Dermis blood vessel endothelial cell (primary cell): Measurements from ENCODE around the gene NCOA1. TPM values are rescaled to one million over a fixed set of nuclear protein-coding genes. Genes with fewer than 3 reads are reported as not detected.
"Not testable (repeated sequence)": the region's sequence is repeated elsewhere in the genome, so short reads cannot be mapped to it uniquely, and the experiment has no call there.

Experiments
- DNase-seq: peaks from one replicate; pipeline ENCODE4 v3.0.0; 2010
- total RNA-seq: library from RNA; depleted of rRNA; stranded (reverse); fragments of >200 nt; gene quantifications from 2 replicates; pipeline ENCODE4 v1.2.3, GENCODE V29; 2014

NCOA1 gene
- total RNA-seq, 1 donor from 2014 or later = 12.8 TPM

DNA sequence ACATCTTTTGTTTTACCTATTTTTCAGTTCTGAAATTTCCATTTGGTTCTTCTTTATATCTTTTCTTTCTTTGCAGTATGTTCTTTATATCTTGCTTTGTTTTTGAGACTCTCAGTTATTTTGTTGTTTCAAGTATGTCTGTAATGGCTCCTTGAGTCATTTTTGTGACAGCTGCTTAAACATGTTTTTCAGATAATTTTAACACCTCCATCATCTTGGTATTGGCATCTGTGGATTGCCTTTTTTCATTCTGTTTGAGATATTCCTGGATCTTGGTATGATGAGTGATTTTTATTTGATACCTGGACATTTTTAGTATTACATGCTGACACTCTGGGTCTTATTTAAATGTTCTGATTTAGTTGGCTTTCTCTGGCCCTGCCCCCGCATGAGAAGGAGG lies 89.5 kb downstream of the NCOA1 start:
- DNase-seq = no peak

GRCh38 chr2:24581971-24582370 lies 90.9 kb downstream of the NCOA1 start:
- DNase-seq = not testable (repeated sequence)

DNA sequence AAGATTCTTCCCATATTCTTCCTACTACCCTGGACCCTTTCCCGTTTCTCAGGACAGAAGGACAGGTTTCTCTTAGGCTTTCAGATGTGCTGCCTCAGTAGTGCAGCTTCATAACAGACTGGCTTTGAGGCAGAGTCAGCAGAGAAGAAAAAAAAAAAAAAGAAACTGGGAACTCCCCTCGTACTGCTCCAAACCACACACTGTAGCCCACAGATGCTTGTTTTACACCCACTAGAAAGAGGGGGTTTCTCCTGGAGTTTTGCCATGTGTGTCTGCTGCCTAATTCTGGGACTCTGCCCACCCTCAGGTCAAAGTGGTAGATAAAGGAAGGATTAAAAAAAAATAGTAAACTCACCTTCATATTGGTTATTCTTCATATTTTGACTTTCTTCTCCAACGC lies 95.9 kb downstream of the NCOA1 start:
- no peak for DNase-seq

- no peak for DNase-seq
Observed at GRCh38 chr2:24588294-24588693, 97.2 kb downstream of the NCOA1 start.

GRCh38 chr2:24592441-24593100 lies 101.5 kb downstream of the NCOA1 start:
- no peak for DNase-seq

- no peak for DNase-seq
Observed at GRCh38 chr2:24594283-24594682, 103.2 kb downstream of the NCOA1 start.

DNA sequence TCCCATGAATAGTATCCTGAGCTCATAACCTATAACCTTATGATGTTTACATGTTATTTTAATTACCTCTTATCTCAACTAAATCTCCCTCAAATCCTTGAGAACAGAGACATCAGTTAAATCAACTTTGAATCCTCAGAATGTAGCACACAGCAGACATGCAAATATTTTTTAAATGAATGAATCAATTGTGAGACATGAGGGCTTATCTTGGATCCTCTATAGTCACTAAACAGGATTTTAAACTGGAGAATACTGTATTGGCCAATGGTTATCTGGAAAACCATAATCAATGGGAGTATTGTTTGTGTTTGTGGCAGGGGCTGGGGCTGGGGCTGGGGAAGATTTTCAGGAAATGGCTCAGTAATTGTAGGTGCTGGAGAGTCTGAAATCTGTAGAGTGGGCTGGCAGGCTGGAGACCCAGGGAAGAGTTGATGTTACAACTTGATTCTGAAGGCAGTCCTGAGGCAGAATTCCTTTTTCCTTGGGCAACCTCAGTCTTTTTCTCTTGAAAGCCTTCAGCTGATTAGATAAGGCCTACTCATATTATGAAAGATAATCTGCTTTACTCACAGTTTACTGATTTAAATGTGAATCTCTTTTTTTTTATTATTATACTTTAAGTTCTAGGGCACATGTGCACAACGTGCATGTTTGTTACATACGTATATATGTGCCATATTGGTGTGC lies 106.3 kb downstream of the NCOA1 start:
- DNase-seq = no peak

DNA sequence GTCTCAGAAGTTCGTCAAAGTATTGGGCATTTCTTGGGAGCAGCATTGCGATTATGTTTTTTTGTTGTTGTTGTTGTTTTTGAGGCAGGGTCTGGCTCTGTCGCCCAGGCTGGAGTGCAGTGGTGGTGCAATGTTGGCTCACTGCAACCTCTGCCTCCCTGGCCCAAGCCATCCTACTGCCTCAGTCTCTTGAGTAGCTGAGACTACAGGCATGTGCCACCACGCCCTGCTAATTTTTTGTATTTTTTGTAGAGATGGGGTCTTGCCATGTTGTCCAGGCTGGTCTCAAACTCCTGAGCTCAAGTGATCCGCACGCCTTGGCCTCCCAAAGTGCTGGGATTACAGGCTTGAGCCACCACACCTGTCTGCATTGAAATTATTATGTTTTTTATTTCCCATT lies 109.1 kb downstream of the NCOA1 start:
- not testable (repeated sequence) for DNase-seq

DNA sequence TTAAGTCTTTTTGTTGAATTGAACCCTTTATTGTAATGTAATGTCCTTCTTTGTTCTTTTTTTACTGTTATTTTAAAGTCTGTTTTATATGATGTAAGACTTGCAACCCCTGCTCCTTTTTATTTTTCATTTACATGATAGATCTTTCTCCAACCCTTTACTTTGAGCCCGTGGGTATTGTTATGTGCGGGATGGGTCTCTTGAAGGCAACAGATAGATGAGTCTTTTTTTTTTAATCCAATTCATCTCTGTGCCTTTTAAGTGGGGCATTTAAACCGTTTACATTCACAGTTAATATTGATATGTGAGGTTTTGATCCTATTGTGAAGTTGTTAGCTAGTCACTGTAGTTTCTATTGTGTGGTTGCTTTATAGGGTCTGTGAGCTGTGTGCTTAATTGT lies 120.6 kb downstream of the NCOA1 start:
- DNase-seq = no peak

DNA sequence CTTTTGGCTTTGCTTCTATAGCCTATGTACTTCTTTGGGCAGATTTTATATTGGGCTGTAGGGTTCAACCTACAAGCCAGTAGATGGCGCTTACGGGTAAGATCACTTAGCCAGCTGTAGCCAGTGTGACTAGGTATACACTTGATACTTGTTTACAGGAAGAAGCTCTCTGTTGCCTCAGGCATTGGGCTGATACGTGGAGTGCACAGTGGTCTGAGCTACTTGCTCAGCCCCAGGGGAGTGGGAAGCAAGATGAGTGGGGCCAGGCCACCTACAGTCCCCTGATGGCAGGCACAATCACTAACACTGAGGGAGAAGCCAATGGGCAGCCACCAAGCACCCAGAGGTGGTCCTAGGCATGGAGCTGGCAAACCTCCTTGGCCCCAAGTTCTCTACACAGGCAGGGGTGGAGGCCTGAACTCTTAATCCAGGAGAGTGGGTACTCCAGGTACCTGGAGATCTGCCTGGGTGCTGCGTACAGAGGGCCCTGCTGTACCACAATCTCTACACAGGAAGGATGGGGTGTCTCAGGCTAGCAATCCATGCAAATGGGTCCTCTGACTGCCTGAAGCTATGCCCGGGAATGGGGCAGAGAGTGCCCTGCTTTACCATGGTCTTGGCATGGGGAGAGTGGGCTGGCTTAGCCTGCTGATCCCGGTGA lies 122.2 kb downstream of the NCOA1 start:
- DNase-seq = peak; percentile 76

DNA sequence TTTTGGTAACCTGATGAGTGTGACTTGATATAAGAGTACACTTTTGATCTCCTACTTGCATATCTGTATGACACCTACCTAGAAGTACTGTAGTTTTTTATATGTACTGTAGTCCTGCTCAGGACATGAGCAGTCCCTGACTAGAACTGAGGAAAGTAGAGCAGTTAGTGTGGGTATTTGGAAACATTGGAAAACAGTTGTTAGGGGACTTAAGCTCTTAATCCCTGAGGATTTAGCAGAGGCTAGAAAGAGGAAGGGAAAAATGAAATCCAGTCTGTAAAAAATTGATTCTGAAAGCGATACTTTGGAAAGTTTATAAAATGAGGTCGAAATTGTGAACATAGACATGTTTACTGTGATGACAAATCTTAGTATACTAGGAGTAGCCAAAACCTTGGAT lies 125.6 kb downstream of the NCOA1 start:
- DNase-seq = no peak

- no peak for DNase-seq
Observed at GRCh38 chr2:24617424-24617823, 126.4 kb downstream of the NCOA1 start.

DNA sequence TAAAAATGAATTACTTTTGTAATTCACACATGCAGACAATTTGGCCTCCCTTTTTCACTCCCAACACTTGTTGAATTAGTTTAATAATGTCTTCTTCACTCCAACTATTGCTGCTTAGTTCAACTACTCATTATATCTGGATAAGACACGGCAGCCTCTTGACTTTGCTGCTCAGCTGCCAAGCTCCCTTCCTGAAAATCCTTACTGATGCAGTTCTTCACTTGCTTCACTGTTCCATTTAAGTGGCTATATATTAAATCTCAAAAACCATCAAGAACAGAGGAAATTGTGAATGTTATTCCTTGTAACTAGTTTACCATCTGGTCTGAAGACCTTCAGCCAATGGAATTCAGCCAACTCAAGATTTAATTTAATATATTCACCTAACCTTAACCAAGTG lies 127.1 kb downstream of the NCOA1 start:
- no peak for DNase-seq

DNA sequence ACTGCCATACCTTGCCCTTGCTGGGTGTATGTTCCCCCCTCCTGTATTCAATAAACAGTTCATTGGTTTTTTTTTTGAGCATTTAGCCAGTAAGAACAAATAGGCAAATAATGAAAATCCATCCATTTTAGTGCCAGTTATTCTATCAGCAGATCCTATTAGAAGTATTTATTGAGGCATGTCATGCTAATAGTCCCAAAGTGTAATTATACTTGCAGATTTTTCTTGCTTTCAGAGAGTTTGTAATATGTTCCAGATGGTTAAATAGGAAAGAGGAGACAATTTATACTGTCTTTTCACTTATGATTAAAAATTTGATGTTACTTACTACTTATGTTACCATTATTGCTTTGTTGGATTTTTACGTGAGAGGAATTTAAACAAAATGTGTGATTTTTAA lies 127.6 kb downstream of the NCOA1 start:
- no peak for DNase-seq

- DNase-seq = no peak
Observed at GRCh38 chr2:24620936-24621335, 129.9 kb downstream of the NCOA1 start.

GRCh38 chr2:24621779-24622538 lies 130.9 kb downstream of the NCOA1 start:
- no peak for DNase-seq

GRCh38 chr2:24623535-24623934 lies 132.5 kb downstream of the NCOA1 start:
- no peak for DNase-seq

- DNase-seq = no peak
Observed at GRCh38 chr2:24625728-24626127, 134.7 kb downstream of the NCOA1 start.

DNA sequence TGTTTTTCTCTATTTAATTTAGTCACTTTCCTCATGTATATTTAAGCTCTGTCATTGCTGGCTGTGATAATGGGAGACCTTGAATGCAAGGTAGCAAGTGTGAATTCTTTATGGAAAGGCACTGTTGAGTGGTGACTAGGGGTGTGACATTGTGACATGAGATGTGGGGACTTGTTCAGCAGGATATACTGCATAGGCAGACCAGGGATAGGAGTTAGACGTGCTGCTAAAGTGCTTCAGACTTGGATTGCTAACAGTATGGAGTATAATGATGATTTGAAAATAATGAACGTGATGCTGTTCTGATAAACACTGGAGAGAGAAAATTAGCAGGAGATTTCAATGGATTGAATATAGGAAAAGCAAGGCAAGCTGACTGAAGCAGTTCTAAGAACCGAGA lies 135.1 kb downstream of the NCOA1 start:
- DNase-seq = no peak

- no peak for DNase-seq
Observed at GRCh38 chr2:24628746-24629145, 137.7 kb downstream of the NCOA1 start.

- DNase-seq = no peak
Observed at GRCh38 chr2:24632172-24632571, 141.1 kb downstream of the NCOA1 start.

DNA sequence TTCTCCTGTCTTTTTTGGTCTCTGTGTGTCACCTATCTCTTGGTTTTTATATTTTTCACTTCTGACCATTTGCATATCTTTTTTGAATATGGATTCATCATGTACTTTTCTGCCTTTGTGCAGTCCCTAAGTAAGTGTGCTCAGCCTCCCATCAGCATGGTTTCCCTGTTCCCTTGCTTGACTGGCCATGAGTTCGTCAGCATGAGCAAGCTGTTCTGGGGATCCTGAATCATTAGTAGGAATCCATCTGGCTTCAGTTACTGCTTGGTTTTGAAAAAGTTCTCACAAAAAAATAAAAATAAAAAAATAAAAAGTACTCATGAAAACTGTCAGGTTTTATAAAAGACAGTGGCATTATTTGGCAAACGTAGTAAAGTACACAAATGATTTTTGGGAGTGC lies 144.1 kb downstream of the NCOA1 start:
- no peak for DNase-seq

DNA sequence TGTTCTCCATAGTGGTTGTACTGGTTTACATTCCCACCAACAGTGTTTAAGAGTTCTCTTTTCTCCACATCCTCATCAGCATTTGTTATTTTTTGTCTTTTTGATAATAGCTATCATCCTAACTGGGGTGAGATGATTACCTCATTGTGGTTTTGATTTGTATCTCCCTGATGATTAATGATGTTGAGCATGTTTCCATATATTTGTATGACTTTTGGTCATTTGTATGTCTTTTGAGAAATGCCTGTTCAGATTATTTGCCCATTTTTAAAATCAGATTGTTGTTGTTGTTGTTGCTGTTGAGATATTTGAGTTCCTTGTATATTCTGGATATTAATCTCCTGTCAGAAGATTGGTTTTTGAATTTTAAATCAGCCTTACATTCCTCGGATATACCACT lies 147.5 kb downstream of the NCOA1 start:
- no peak for DNase-seq
